ENCODE measurements around the gene XDH. TPM values are rescaled to one million over a fixed set of nuclear protein-coding genes. Genes with fewer than 3 reads are reported as not detected.

The XDH gene
- total RNA-seq, 4 donors from 2014 or later: 2.3 to 54.0 (median 39.0) TPM

- no peaks in the 10 kb centered on the region for H3K9me3 ChIP-seq
- peaks cover 15 to 74% (median 17%) of the 10 kb centered on the region in 3 donors for H3K4me1 ChIP-seq
- 31 to 43% methylated on average over 2 of the region's 2 CpGs for WGBS, 2 donors
- DNase-seq: no peak
- H3K27ac ChIP-seq: peak overlapping the region; percentile 54 to 84 (median 76)
- TF ChIP-seq CTCF (IDR thresholded peaks at IDR 0.05) (no peak), POLR2A (IDR thresholded peaks at IDR 0.05) (no peak)
- H3K4me3 ChIP-seq: no peak overlapping the region
- intact Hi-C loops (cut with DNase I): no loop called here
- no peaks in the 10 kb centered on the region for H3K36me3 ChIP-seq
- no peaks in the 10 kb centered on the region for H3K27me3 ChIP-seq
Measured at GRCh38 chr2:31287654-31288053, 126.9 kb downstream of the XDH start.

- Histone ChIP-seq H3K9me3 (no peaks in the 10 kb centered on the region), H3K36me3 (no peaks in the 10 kb centered on the region), H3K27ac (peak overlapping the region; percentile 54 to 84 (median 76)), H3K27me3 (no peaks in the 10 kb centered on the region), H3K4me1 (peaks cover 15 to 74% (median 22%) of the 10 kb centered on the region in 3 donors), H3K4me3 (no peak overlapping the region)
- WGBS, 2 donors: 68 to 76% methylated on average over 4 to 5 of the region's 5 CpGs
- DNase-seq: no peak
- TF ChIP-seq POLR2A (IDR thresholded peaks at IDR 0.05) (no peak), CTCF (IDR thresholded peaks at IDR 0.05) (no peak)
- intact Hi-C loops (cut with DNase I): no loop called here
Measured at GRCh38 chr2:31286961-31287550, 127.5 kb downstream of the XDH start.

- peak overlapping the region; percentile 58 to 84 (median 76) for H3K27ac ChIP-seq
- no peaks in the 10 kb centered on the region for H3K27me3 ChIP-seq
- WGBS, 2 donors: 23 to 41% methylated on average over 4 of the region's 4 CpGs
- no peak overlapping the region for H3K4me3 ChIP-seq
- H3K9me3 ChIP-seq: no peaks in the 10 kb centered on the region
- H3K4me1 ChIP-seq: peaks cover 15 to 71% (median 26%) of the 10 kb centered on the region in 3 donors
- no peaks in the 10 kb centered on the region for H3K36me3 ChIP-seq
- no peak for DNase-seq
- intact Hi-C loops (cut with DNase I): no loop called here
- TF ChIP-seq POLR2A (IDR thresholded peaks at IDR 0.05): no peak
- TF ChIP-seq CTCF (IDR thresholded peaks at IDR 0.05): no peak
Measured at GRCh38 chr2:31286230-31286629, 128.3 kb downstream of the XDH start.

Other genes with a start within 250 kb of the XDH start
- 100 to 1,000 TPM; 124 to 316 (median 198) TPM for gene CAPN14, start 197.2 kb downstream of the XDH start, total RNA-seq
- 10 to 100 TPM; 22.6 to 54.5 (median 38.1) TPM for gene EHD3, start 180.6 kb downstream of the XDH start, total RNA-seq
- gene SRD5A2, start 166.2 kb upstream of the XDH start, total RNA-seq: under 1 TPM in 1 of 4 donors, not detected in 3; 0.19 TPM

Measured in esophagus squamous epithelium (tissue), 5 donors.